SK-N-SH treated with all-trans-retinoic acid at 6 μM for 48 hours (cell line): ENCODE measurements around the gene SLC19A1.
"Not testable (repeated sequence)": the region's sequence is repeated elsewhere in the genome, so short reads cannot be mapped to it uniquely, and the experiment has no call there.

Source experiments
- ATAC-seq: fragments of 200-7000 bp; cut with Tn5 transposase; 3 replicates; pipeline ENCODE4 v1.9.1; 2020; ENCODE audit warnings: mild to moderate bottlenecking, moderate library complexity
- ARNTL ChIP-seq: fragments of 450-650 bp; formaldehyde crosslinking; IDR thresholded peaks from 2 replicates; pipeline ENCODE4 v1.5.0; 2020; ENCODE audit warnings: low read depth, mild to moderate bottlenecking, moderate library complexity, borderline replicate concordance
- BACH2 ChIP-seq: fragments of 250-450 bp; sonication (Bioruptor Pico); IDR thresholded peaks from 2 replicates; pipeline ENCODE4 v1.9.0; 2021; ENCODE audit warnings: mild to moderate bottlenecking, borderline replicate concordance
- CSDC2 ChIP-seq: fragments of 250-450 bp; sonication (Bioruptor Pico); IDR thresholded peaks from 2 replicates; pipeline ENCODE4 v1.5.0; 2020; ENCODE audit warnings: mild to moderate bottlenecking, moderate library complexity
- ESRRG ChIP-seq: fragments of 250-450 bp; sonication (Bioruptor Pico); IDR thresholded peaks from 2 replicates; pipeline ENCODE4 v1.6.1; 2021; ENCODE audit warnings: mild to moderate bottlenecking
- GLIS3 ChIP-seq: fragments of 250-450 bp; sonication (Bioruptor Pico); IDR thresholded peaks from 2 replicates; pipeline ENCODE4 v1.5.0; 2020; ENCODE audit warnings: mild to moderate bottlenecking, moderate library complexity
- ISL1 ChIP-seq: fragments of 250-450 bp; sonication (Bioruptor Pico); IDR thresholded peaks from 2 replicates; pipeline ENCODE4 v2.1.2; 2022; ENCODE audit warnings: mild to moderate bottlenecking, moderate library complexity
- OSR1 ChIP-seq: fragments of 250-450 bp; sonication (Bioruptor Pico); IDR thresholded peaks from 2 replicates; pipeline ENCODE4 v1.8.0; 2022; ENCODE audit warnings: moderate library complexity, mild to moderate bottlenecking, inconsistent platforms
- SNAI2 ChIP-seq: fragments of 250-450 bp; sonication (Bioruptor Pico); IDR thresholded peaks from 2 replicates; pipeline ENCODE4 v1.5.0; 2020; ENCODE audit warnings: mild to moderate bottlenecking, moderate library complexity
- TCF4 ChIP-seq: fragments of 250-450 bp; sonication (Bioruptor Pico); IDR thresholded peaks from 2 replicates; pipeline ENCODE4 v1.8.0; 2021; ENCODE audit warnings: mild to moderate bottlenecking, moderate library complexity, borderline replicate concordance
- TOX ChIP-seq: fragments of 250-450 bp; sonication (Bioruptor Pico); IDR thresholded peaks from 2 replicates; pipeline ENCODE4 v1.8.0; 2021; ENCODE audit warnings: mild to moderate bottlenecking, moderate library complexity, borderline replicate concordance
- ZC3H10 ChIP-seq: fragments of 250-450 bp; sonication (Bioruptor Pico); IDR thresholded peaks from 2 replicates; pipeline ENCODE4 v1.5.1; 2021; ENCODE audit warnings: mild to moderate bottlenecking, moderate library complexity
- ZFP3 ChIP-seq: fragments of 250-450 bp; sonication (Bioruptor Pico); IDR thresholded peaks from 2 replicates; pipeline ENCODE4 v1.5.0; 2020; ENCODE audit warnings: mild to moderate bottlenecking, moderate library complexity
- ZFP30 ChIP-seq: fragments of 450-650 bp; formaldehyde crosslinking; IDR thresholded peaks from 2 replicates; pipeline ENCODE4 v1.5.0; 2022; ENCODE audit warnings: mild to moderate bottlenecking, moderate library complexity
- ZNF565 ChIP-seq: fragments of 450-650 bp; formaldehyde crosslinking; conservative IDR thresholded peaks from 2 replicates; pipeline ENCODE4 v1.5.0; 2020; ENCODE audit warnings: low read depth, mild to moderate bottlenecking, moderate library complexity
- ZNF70 ChIP-seq: fragments of 450-650 bp; formaldehyde crosslinking; IDR thresholded peaks from 2 replicates; pipeline ENCODE4 v1.5.0; 2020; ENCODE audit warnings: mild to moderate bottlenecking, moderate library complexity
- ZNF8 ChIP-seq: fragments of 450-650 bp; formaldehyde crosslinking; IDR thresholded peaks from 2 replicates; pipeline ENCODE4 v1.5.0; 2020; ENCODE audit warnings: mild to moderate bottlenecking, moderate library complexity
- TF ChIP-seq, protein P1 (sequence below): fragments of 250-450 bp; sonication (Bioruptor Pico); IDR thresholded peaks from 2 replicates; pipeline ENCODE4 v1.5.1; 2021; ENCODE audit warnings: mild to moderate bottlenecking, moderate library complexity
- TF ChIP-seq, protein P2 (sequence below): fragments of 250-450 bp; sonication (Bioruptor Pico); IDR thresholded peaks from 2 replicates; pipeline ENCODE4 v1.5.1; 2020; ENCODE audit warnings: low read depth, mild to moderate bottlenecking, moderate library complexity
- TF ChIP-seq, protein P3 (sequence below): fragments of 250-450 bp; sonication (Bioruptor Pico); IDR thresholded peaks from 2 replicates; pipeline ENCODE4 v1.8.0; 2020; ENCODE audit warnings: mild to moderate bottlenecking, moderate library complexity, borderline replicate concordance
- TF ChIP-seq, protein P4 (sequence below): fragments of 250-450 bp; sonication (Bioruptor Pico); IDR thresholded peaks from 2 replicates; pipeline ENCODE4 v1.8.0; 2021; ENCODE audit warnings: low read depth, mild to moderate bottlenecking, moderate library complexity, borderline replicate concordance
- TF ChIP-seq, protein P5 (sequence below): fragments of 250-450 bp; sonication (Bioruptor Pico); IDR thresholded peaks from 2 replicates; pipeline ENCODE4 v1.5.0; 2020; ENCODE audit warnings: mild to moderate bottlenecking, moderate library complexity

Gene SLC19A1

DNA sequence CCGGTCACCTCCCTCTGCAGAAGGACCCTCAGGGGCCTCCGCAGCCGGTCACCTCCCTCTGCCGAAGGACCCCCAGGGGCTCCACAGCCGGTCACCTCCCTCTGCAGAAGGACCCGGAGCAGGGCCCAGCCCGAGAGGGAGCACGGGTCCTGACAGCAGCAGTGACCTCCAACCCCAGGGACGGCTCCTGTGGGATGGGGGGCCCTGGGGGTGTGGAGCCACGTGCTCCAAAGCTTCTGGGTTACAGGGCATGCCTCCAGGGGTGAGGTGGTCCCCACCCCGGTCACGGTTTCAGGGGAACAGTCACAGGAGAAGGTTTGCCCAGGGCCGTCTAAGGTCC lies 40.3 kb downstream of the SLC19A1 start (continued):
- TF ChIP-seq, protein P1, sequence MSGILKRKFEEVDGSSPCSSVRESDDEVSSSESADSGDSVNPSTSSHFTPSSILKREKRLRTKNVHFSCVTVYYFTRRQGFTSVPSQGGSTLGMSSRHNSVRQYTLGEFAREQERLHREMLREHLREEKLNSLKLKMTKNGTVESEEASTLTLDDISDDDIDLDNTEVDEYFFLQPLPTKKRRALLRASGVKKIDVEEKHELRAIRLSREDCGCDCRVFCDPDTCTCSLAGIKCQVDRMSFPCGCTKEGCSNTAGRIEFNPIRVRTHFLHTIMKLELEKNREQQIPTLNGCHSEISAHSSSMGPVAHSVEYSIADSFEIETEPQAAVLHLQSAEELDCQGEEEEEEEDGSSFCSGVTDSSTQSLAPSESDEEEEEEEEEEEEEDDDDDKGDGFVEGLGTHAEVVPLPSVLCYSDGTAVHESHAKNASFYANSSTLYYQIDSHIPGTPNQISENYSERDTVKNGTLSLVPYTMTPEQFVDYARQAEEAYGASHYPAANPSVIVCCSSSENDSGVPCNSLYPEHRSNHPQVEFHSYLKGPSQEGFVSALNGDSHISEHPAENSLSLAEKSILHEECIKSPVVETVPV (CRISPR knock-in tag), result no peak
- no peak for TF ChIP-seq TOX (CRISPR knock-in tag)
- no peak for TF ChIP-seq BACH2 (CRISPR knock-in tag)
- TF ChIP-seq, all 23 proteins: peak for 0

DNA sequence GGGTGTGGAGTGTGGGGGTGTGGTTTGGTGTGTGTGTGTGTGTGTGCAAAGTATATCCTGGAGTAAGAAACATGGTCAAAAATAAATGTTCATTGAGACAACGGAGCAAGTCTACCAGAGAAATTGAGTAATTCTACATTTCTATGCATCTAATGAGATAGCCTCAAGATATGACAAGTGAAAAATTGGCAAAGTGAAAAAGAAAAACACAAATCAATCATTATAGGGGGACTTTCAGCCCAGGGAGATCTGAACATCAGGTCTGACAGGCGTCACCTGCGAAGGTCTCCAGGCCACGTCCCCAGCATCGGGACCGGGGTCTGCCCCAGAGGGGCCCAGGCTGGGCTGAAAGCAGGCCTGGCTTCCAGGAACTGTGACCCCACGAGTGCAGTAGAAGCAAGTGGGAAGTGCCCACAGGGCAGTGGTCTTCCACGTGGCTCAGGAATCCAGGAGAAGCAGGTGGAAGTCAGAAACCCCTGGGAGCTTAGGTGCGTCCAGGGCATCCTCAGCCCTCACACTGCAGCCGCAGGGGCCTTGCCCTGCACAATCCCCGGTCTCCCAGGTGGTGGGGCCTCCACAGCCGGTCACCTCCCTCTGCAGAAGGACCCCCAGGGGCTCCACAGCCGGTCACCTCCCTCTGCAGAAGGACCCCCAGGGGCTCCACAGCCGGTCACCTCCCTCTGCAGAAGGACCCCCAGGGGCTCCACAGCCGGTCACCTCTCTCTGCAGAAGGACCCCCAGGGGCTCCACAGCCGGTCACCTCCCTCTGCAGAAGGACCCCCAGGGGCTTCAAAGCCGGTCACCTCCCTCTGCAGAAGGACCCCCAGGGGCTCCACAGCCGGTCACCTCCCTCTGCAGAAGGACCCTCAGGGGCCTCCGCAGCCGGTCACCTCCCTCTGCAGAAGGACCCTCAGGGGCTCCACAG lies 40.9 kb downstream of the SLC19A1 start:
- ATAC-seq, result not testable (repeated sequence)

DNA sequence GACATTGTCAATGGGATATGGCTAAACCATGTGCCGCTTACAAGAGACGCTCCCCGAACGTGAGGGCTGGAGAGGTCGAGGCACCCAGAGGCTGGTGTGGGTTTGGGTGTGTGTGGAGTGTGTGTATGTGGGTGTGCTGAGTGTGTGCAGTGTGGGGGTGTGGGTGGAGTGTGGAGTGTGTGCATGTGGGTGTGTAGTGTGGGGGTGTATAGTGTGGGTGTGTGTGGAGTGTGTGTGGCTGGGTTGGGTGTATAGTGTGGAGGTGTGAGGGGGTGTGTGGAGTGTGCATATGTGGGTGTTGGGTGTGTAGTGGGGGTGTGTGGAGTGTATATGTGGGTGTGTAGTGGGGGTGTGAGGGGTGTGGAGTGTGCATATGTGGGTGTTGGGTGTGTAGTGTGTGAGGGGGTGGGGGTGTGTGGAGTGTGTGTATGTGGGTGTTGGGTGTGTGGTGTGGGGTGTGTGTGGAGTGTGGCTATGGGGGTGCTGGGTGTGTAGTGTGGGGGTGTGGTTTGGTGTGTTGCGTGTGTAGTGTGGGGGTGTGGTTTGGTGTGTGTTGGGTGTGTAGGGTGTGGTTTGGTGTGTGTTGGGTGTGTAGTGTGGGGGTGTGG lies 42.2 kb downstream of the SLC19A1 start:
- TF ChIP-seq ARNTL (CRISPR knock-in tag) (no peak), ZNF565 (no peak), ZNF8 (CRISPR knock-in tag) (no peak), ZC3H10 (CRISPR knock-in tag) (no peak), ISL1 (CRISPR knock-in tag) (no peak), CSDC2 (CRISPR knock-in tag) (no peak), ESRRG (no peak), GLIS3 (no peak), ZFP3 (CRISPR knock-in tag) (no peak), BACH2 (CRISPR knock-in tag) (no peak), SNAI2 (CRISPR knock-in tag) (no peak), ZFP30 (CRISPR knock-in tag) (no peak), OSR1 (CRISPR knock-in tag) (no peak), ZNF70 (no peak), TCF4 (CRISPR knock-in tag) (no peak)
- TF ChIP-seq, protein P2, sequence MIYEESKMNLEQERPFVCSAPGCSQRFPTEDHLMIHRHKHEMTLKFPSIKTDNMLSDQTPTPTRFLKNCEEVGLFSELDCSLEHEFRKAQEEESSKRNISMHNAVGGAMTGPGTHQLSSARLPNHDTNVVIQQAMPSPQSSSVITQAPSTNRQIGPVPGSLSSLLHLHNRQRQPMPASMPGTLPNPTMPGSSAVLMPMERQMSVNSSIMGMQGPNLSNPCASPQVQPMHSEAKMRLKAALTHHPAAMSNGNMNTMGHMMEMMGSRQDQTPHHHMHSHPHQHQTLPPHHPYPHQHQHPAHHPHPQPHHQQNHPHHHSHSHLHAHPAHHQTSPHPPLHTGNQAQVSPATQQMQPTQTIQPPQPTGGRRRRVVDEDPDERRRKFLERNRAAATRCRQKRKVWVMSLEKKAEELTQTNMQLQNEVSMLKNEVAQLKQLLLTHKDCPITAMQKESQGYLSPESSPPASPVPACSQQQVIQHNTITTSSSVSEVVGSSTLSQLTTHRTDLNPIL (CRISPR knock-in tag), result no peak
- TF ChIP-seq, protein P3, sequence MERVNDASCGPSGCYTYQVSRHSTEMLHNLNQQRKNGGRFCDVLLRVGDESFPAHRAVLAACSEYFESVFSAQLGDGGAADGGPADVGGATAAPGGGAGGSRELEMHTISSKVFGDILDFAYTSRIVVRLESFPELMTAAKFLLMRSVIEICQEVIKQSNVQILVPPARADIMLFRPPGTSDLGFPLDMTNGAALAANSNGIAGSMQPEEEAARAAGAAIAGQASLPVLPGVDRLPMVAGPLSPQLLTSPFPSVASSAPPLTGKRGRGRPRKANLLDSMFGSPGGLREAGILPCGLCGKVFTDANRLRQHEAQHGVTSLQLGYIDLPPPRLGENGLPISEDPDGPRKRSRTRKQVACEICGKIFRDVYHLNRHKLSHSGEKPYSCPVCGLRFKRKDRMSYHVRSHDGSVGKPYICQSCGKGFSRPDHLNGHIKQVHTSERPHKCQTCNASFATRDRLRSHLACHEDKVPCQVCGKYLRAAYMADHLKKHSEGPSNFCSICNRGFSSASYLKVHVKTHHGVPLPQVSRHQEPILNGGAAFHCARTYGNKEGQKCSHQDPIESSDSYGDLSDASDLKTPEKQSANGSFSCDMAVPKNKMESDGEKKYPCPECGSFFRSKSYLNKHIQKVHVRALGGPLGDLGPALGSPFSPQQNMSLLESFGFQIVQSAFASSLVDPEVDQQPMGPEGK, result no peak
- TF ChIP-seq, protein P1 (CRISPR knock-in tag), result no peak
- TF ChIP-seq, protein P4, sequence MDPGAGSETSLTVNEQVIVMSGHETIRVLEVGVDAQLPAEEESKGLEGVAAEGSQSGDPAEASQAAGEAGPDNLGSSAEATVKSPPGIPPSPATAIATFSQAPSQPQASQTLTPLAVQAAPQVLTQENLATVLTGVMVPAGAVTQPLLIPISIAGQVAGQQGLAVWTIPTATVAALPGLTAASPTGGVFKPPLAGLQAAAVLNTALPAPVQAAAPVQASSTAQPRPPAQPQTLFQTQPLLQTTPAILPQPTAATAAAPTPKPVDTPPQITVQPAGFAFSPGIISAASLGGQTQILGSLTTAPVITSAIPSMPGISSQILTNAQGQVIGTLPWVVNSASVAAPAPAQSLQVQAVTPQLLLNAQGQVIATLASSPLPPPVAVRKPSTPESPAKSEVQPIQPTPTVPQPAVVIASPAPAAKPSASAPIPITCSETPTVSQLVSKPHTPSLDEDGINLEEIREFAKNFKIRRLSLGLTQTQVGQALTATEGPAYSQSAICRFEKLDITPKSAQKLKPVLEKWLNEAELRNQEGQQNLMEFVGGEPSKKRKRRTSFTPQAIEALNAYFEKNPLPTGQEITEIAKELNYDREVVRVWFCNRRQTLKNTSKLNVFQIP (CRISPR knock-in tag), result no peak
- no peak for ATAC-seq

DNA sequence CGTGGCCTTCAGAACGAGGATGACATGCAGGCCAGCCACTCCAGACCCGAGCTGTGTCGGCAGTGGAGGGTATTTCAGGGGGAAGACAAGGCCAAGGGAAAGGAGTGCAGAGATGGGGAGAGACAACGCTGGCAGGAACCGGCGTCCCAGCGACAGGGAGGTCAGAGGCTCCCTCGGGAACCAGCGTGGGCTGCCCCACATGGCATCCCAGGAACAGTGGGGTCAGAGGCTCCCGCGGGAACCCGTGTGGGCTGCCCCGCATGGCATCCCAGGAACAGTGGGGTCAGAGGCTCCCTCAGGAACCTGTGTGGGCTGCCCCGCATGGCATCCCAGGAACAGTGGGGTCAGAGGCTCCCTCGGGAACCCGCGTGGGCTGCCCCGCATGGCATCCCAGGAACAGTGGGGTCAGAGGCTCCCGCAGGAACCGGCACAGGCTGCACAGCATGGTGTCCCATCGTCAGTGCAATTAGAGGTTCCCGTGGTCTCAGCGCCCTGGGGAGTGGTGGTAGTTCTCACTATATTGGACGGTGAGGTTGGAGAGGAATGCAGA lies 43.0 kb downstream of the SLC19A1 start:
- no peak for ATAC-seq
- TF ChIP-seq ZNF8 (CRISPR knock-in tag) (no peak), OSR1 (CRISPR knock-in tag) (no peak)
- TF ChIP-seq, protein P5, sequence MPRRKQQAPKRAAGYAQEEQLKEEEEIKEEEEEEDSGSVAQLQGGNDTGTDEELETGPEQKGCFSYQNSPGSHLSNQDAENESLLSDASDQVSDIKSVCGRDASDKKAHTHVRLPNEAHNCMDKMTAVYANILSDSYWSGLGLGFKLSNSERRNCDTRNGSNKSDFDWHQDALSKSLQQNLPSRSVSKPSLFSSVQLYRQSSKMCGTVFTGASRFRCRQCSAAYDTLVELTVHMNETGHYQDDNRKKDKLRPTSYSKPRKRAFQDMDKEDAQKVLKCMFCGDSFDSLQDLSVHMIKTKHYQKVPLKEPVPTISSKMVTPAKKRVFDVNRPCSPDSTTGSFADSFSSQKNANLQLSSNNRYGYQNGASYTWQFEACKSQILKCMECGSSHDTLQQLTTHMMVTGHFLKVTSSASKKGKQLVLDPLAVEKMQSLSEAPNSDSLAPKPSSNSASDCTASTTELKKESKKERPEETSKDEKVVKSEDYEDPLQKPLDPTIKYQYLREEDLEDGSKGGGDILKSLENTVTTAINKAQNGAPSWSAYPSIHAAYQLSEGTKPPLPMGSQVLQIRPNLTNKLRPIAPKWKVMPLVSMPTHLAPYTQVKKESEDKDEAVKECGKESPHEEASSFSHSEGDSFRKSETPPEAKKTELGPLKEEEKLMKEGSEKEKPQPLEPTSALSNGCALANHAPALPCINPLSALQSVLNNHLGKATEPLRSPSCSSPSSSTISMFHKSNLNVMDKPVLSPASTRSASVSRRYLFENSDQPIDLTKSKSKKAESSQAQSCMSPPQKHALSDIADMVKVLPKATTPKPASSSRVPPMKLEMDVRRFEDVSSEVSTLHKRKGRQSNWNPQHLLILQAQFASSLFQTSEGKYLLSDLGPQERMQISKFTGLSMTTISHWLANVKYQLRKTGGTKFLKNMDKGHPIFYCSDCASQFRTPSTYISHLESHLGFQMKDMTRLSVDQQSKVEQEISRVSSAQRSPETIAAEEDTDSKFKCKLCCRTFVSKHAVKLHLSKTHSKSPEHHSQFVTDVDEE (CRISPR knock-in tag), result no peak
